MCF 10A (cell line): ENCODE results near the gene RAB43. TPM values are rescaled to one million over a fixed set of nuclear protein-coding genes. Genes with fewer than 3 reads are reported as not detected.

Experiments
- BruUV-seq: library from RNA; stranded (reverse); fragments of 400-500 nt; replicated peaks from 2 replicates; lab custom pipeline; 2021; lab: Mats Ljungman, UMichigan
- CTCF ChIA-PET: fragments of 300-600 bp; sonication (Branson Sonifier 250); formaldehyde crosslinking; extraction: SDS; loops from one replicate; lab custom pipeline; 2021; ENCODE audit warnings: antibody characterized with exemption, inconsistent platforms; lab: Yijun Ruan, JAX
- POLR2A ChIA-PET: fragments of 300-600, 350-650 bp; sonication (Branson Sonifier 250); formaldehyde crosslinking; extraction: SDS; loops from one replicate; lab custom pipeline; 2020; ENCODE audit warnings: antibody characterized with exemption, inconsistent platforms; lab: Yijun Ruan, JAX
- DNase-seq: peaks from one replicate; pipeline ENCODE4 v3.0.0-alpha.2; 2018; ENCODE audit not compliant: unreplicated experiment
- H3K27ac Mint-ChIP-seq: one replicate; pipeline ENCODE4 v1.8.0; 2022; ENCODE audit warnings: mild to moderate bottlenecking, low read depth, mixed read lengths; ENCODE audit not compliant: unreplicated experiment
- H3K27me3 Mint-ChIP-seq: one replicate; pipeline ENCODE4 v1.8.0; 2022; ENCODE audit warnings: mixed read lengths; ENCODE audit not compliant: insufficient read depth, unreplicated experiment
- H3K36me3 Mint-ChIP-seq: one replicate; pipeline ENCODE4 v1.8.0; 2022; ENCODE audit warnings: mild to moderate bottlenecking, moderate library complexity, mixed read lengths; ENCODE audit not compliant: insufficient read depth, unreplicated experiment
- H3K4me1 Mint-ChIP-seq: one replicate; pipeline ENCODE4 v1.8.0; 2022; ENCODE audit warnings: mixed read lengths; ENCODE audit not compliant: insufficient read depth, unreplicated experiment
- H3K4me3 Mint-ChIP-seq: one replicate; pipeline ENCODE4 v1.8.0; 2022; ENCODE audit warnings: mild to moderate bottlenecking, moderate library complexity, mixed read lengths; ENCODE audit not compliant: unreplicated experiment
- H3K9me3 Mint-ChIP-seq: one replicate; pipeline ENCODE4 v1.8.0; 2022; ENCODE audit warnings: mixed read lengths; ENCODE audit not compliant: unreplicated experiment
- CTCF ChIP-seq: fragments of 200-600 bp; IDR thresholded peaks from one replicate; pipeline ENCODE4 v1.8.0; 2022; ENCODE audit warnings: antibody characterized with exemption, mild to moderate bottlenecking; ENCODE audit not compliant: unreplicated experiment
- intact Hi-C: fragments of 100-400 bp; cut with micrococcal nuclease; formaldehyde crosslinking; loops from 2 replicates; pipeline ENCODE4 v1.14.1; 2022
- total RNA-seq: library from RNA; stranded (reverse); gene quantifications from 2 replicates; pipeline ENCODE4 v1.2.3, GENCODE V29; 2022

RAB43 gene
- total RNA-seq, 1 experiment from 2014 or later = 18.9 TPM

- BruUV-seq = no TSS peak
- no peak for TF ChIP-seq CTCF
- DNase-seq = no peak
- Mint-ChIP-seq H3K27me3 (no peaks in the 10 kb centered on the region), H3K4me3 (no peak overlapping the region), H3K36me3 (no peaks in the 10 kb centered on the region), H3K9me3 (no peaks in the 10 kb centered on the region), H3K27ac (no peak overlapping the region), H3K4me1 (no peaks in the 10 kb centered on the region)
- intact Hi-C loops = no loop called here
- POLR2A ChIA-PET = interaction anchor here (0.6 kb wide), 1 partner anchor 184 kb away, joined by 3 read pairs; no protein-coding TSS in a partner anchor
- CTCF ChIA-PET = interaction anchor here (1.0 kb wide), 1 partner anchor 95 kb away, joined by 4 read pairs; no protein-coding TSS in a partner anchor
These were observed 55.9 kb downstream of the RAB43 start for GRCh38 chr3:129065720-129066073.

- intact Hi-C loops = no loop called here
- Mint-ChIP-seq H3K9me3 (no peaks in the 10 kb centered on the region), H3K4me1 (no peaks in the 10 kb centered on the region), H3K27me3 (no peaks in the 10 kb centered on the region), H3K36me3 (no peaks in the 10 kb centered on the region), H3K4me3 (no peak overlapping the region), H3K27ac (no peak overlapping the region)
- CTCF ChIA-PET = interaction anchor here (0.7 to 1.0 kb wide), 2 partner anchors 10 to 95 kb away, joined by 4 read pairs; no protein-coding TSS in a partner anchor
- POLR2A ChIA-PET = interaction anchor here (0.6 kb wide), 1 partner anchor 185 kb away, joined by 3 read pairs; no protein-coding TSS in a partner anchor
- TF ChIP-seq CTCF = no peak
- no peak for DNase-seq
- no TSS peak for BruUV-seq
These were observed 56.4 kb downstream of the RAB43 start for GRCh38 chr3:129065016-129065719.

GRCh38 chr3:129063841-129064482 lies 57.6 kb downstream of the RAB43 start:
- Mint-ChIP-seq H3K27me3 (no peaks in the 10 kb centered on the region), H3K27ac (no peak overlapping the region), H3K4me1 (no peaks in the 10 kb centered on the region), H3K4me3 (no peak overlapping the region), H3K36me3 (no peaks in the 10 kb centered on the region), H3K9me3 (no peaks in the 10 kb centered on the region)
- no peak for TF ChIP-seq CTCF
- BruUV-seq = no TSS peak
- CTCF ChIA-PET = no interaction called here
- POLR2A ChIA-PET = interaction anchor here (0.7 kb wide), 1 partner anchor 55 kb away, joined by 3 read pairs; no protein-coding TSS in a partner anchor
- DNase-seq = no peak
- intact Hi-C loops = no loop called here

GRCh38 chr3:129063091-129063640 lies 58.4 kb downstream of the RAB43 start:
- DNase-seq = no peak
- ChIA-PET CTCF (interaction anchor here (0.7 to 1.2 kb wide), 2 partner anchors 10 to 287 kb away, joined by 4 to 7 read pairs; no protein-coding TSS in a partner anchor), POLR2A (interaction anchor here (0.7 kb wide), 1 partner anchor 56 kb away, joined by 3 read pairs; no protein-coding TSS in a partner anchor)
- H3K4me3 Mint-ChIP-seq = no peak overlapping the region
- H3K4me1 Mint-ChIP-seq = no peaks in the 10 kb centered on the region
- H3K36me3 Mint-ChIP-seq = no peaks in the 10 kb centered on the region
- no peaks in the 10 kb centered on the region for H3K27me3 Mint-ChIP-seq
- H3K9me3 Mint-ChIP-seq = no peaks in the 10 kb centered on the region
- intact Hi-C loops = no loop called here
- no peak overlapping the region for H3K27ac Mint-ChIP-seq
- BruUV-seq = no TSS peak
- TF ChIP-seq CTCF = no peak
